Activated naive CD8-positive, alpha-beta T cell (primary cell): ENCODE data around the gene PUDP.
"Not testable (repeated sequence)": the region's sequence is repeated elsewhere in the genome, so short reads cannot be mapped to it uniquely, and the experiment has no call there.

Source experiments
- H3K27ac Mint-ChIP-seq: one replicate; pipeline ENCODE4 v1.8.0; 2021; ENCODE audit warnings: mixed read lengths
- H3K27me3 Mint-ChIP-seq: one replicate; pipeline ENCODE4 v1.8.0; 2021; ENCODE audit warnings: mixed read lengths
- H3K36me3 Mint-ChIP-seq: one replicate; pipeline ENCODE4 v1.8.0; 2021; ENCODE audit warnings: mixed read lengths
- H3K4me1 Mint-ChIP-seq: one replicate; pipeline ENCODE4 v1.8.0; 2021; ENCODE audit warnings: low read depth, mixed read lengths
- H3K4me3 Mint-ChIP-seq: one replicate; pipeline ENCODE4 v1.8.0; 2021; ENCODE audit warnings: mild to moderate bottlenecking, mixed read lengths
- H3K9me3 Mint-ChIP-seq: one replicate; pipeline ENCODE4 v1.8.0; 2021; ENCODE audit warnings: low read depth, mixed read lengths

Gene PUDP

GRCh38 chrX:7060444-7060843, 87.5 kb downstream of the PUDP start:
- H3K9me3 Mint-ChIP-seq = no peaks in the 10 kb centered on the region
- H3K4me1 Mint-ChIP-seq = peaks cover 22% of the 10 kb centered on the region
- H3K36me3 Mint-ChIP-seq = peaks cover 7% of the 10 kb centered on the region
- H3K27me3 Mint-ChIP-seq = no peaks in the 10 kb centered on the region
- no peak overlapping the region for H3K4me3 Mint-ChIP-seq
- H3K27ac Mint-ChIP-seq = no peak overlapping the region

GRCh38 chrX:7059859-7060258, 88.1 kb downstream of the PUDP start:
- peak overlapping the region; percentile 22 for H3K27ac Mint-ChIP-seq
- H3K27me3 Mint-ChIP-seq = no peaks in the 10 kb centered on the region
- no peaks in the 10 kb centered on the region for H3K9me3 Mint-ChIP-seq
- H3K36me3 Mint-ChIP-seq = peaks cover 7% of the 10 kb centered on the region
- no peak overlapping the region for H3K4me3 Mint-ChIP-seq
- peaks cover 22% of the 10 kb centered on the region for H3K4me1 Mint-ChIP-seq

DNA sequence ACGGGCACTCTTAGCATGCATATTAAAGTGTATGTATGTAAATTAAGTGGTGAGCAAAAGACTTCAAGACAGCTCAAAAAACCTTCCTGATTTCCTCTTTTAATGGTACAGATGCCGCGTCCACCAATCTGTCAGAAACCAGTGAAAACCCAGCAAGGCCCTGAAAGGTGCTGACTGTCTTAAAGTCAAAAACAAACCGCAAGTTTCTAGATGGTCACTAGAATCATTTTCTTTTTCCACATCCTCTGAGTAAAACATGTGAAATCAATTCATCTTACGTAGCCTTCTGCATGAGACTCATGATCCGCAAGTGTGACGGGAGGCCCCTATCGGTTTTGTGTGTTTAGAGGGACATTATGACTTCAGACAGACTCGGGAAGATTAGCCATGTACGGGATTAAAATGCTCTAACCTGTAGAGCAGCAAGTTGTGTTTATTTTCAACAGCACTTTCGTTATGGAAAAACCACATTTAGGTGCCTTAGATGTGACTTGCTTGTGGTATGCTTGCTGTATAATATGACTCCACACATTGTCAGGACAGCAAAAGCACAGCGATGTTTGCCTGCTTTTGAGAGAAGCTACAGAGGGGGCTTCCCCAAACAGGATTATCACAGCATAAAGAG, 88.6 kb downstream of the PUDP start:
- no peaks in the 10 kb centered on the region for H3K27me3 Mint-ChIP-seq

GRCh38 chrX:7055386-7056137, 92.4 kb downstream of the PUDP start:
- Mint-ChIP-seq H3K4me1 (peaks cover 13% of the 10 kb centered on the region), H3K9me3 (no peaks in the 10 kb centered on the region), H3K36me3 (peaks cover 6% of the 10 kb centered on the region), H3K4me3 (no peak overlapping the region), H3K27ac (no peak overlapping the region), H3K27me3 (no peaks in the 10 kb centered on the region)

More for the DNA sequence above, 88.6 kb downstream of the PUDP start:
- no peak overlapping the region for H3K4me3 Mint-ChIP-seq
- H3K36me3 Mint-ChIP-seq = peaks cover 7% of the 10 kb centered on the region
- peak overlapping the region; percentile 22 for H3K27ac Mint-ChIP-seq
- H3K4me1 Mint-ChIP-seq = peaks cover 22% of the 10 kb centered on the region
- no peaks in the 10 kb centered on the region for H3K9me3 Mint-ChIP-seq

GRCh38 chrX:7054219-7055216, 93.4 kb downstream of the PUDP start:
- H3K27ac Mint-ChIP-seq = no peak overlapping the region
- H3K27me3 Mint-ChIP-seq = no peaks in the 10 kb centered on the region
- no peak overlapping the region for H3K4me3 Mint-ChIP-seq
- H3K4me1 Mint-ChIP-seq = peaks cover 11% of the 10 kb centered on the region
- peaks cover 9% of the 10 kb centered on the region for H3K36me3 Mint-ChIP-seq
- no peaks in the 10 kb centered on the region for H3K9me3 Mint-ChIP-seq

DNA sequence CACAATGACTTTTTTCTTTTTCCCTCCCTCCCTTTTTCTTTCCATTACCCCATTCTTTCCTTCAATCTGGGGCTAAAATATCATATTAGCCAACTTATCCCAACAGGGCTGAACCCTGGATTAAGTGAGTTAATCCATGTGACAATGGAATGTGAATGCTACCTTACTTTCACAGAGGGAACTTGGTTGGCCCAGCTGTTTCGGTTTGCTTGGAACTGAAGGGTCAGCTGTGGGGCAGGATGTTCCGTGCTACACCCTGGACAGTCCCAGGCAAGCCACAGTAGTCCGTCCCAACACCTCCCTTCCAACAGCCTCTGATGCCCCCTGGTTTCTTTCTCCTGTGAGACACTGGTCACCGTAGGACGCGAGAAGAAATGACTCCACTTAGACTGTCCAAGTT, 95.4 kb downstream of the PUDP start:
- peaks cover 11% of the 10 kb centered on the region for H3K36me3 Mint-ChIP-seq

DNA sequence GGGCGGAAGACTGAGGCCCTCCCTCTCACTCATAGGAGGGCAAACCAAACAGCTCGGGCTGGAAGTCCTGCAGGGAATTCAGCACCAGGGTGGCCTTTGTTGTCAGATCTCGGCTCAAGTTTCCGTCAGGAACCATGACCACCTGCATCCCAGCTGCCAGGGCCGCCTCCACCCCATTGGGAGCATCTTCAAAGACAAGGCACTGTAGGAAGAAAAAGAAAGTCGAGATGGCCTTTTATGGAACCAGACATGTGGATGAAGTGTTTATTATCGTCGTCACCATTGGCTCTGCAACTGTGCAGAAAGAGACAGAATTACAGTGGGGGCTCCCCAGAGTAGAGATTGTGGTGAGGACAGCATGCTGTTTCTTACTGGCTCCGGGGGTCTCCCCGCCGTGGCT, 97.7 kb downstream of the PUDP start:
- H3K36me3 Mint-ChIP-seq = peaks cover 8% of the 10 kb centered on the region
- H3K27ac Mint-ChIP-seq = no peak overlapping the region
- H3K4me1 Mint-ChIP-seq = no peaks in the 10 kb centered on the region
- H3K4me3 Mint-ChIP-seq = no peak overlapping the region
- H3K27me3 Mint-ChIP-seq = no peaks in the 10 kb centered on the region
- H3K9me3 Mint-ChIP-seq = no peaks in the 10 kb centered on the region

More for the DNA sequence above, 95.4 kb downstream of the PUDP start:
- H3K4me3 Mint-ChIP-seq = no peak overlapping the region
- H3K9me3 Mint-ChIP-seq = no peaks in the 10 kb centered on the region
- H3K4me1 Mint-ChIP-seq = peaks cover 9% of the 10 kb centered on the region
- H3K27ac Mint-ChIP-seq = no peak overlapping the region
- H3K27me3 Mint-ChIP-seq = no peaks in the 10 kb centered on the region

DNA sequence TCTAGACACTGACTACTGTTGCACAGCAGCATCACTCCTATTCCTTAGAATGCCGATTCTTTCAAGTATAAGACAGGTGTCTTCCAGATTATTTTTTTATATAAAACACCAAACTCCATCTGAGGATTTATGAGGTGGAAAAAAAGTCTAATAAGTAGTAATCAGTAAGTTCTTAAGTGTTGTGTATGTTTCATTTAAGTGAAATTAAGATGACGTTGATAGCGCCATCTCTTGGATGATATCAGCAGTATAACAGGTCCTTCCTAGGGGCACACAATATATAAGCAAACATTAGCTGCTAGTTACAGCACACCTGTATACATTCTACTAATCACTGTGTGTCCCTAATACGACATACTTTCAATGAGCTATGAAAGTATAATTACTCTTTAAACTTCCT, 100.0 kb downstream of the PUDP start:
- no peaks in the 10 kb centered on the region for H3K4me1 Mint-ChIP-seq

GRCh38 chrX:7045238-7045955, 102.6 kb downstream of the PUDP start:
- no peaks in the 10 kb centered on the region for H3K4me1 Mint-ChIP-seq
- H3K27ac Mint-ChIP-seq = no peak overlapping the region
- H3K27me3 Mint-ChIP-seq = no peaks in the 10 kb centered on the region
- H3K4me3 Mint-ChIP-seq = no peak overlapping the region
- no peaks in the 10 kb centered on the region for H3K9me3 Mint-ChIP-seq
- H3K36me3 Mint-ChIP-seq = peaks cover 10% of the 10 kb centered on the region

More for the DNA sequence above, 100.0 kb downstream of the PUDP start:
- Mint-ChIP-seq H3K4me3 (no peak overlapping the region), H3K36me3 (peaks cover 8% of the 10 kb centered on the region), H3K9me3 (no peaks in the 10 kb centered on the region), H3K27ac (no peak overlapping the region), H3K27me3 (no peaks in the 10 kb centered on the region)

- not testable (repeated sequence) for H3K27me3 Mint-ChIP-seq, H3K4me1 Mint-ChIP-seq, H3K27ac Mint-ChIP-seq, H3K4me3 Mint-ChIP-seq, H3K9me3 Mint-ChIP-seq, H3K36me3 Mint-ChIP-seq
Measured at GRCh38 chrX:7043796-7044433, 104.0 kb downstream of the PUDP start.

GRCh38 chrX:7028246-7028645, 119.7 kb downstream of the PUDP start:
- H3K27ac Mint-ChIP-seq = no peak overlapping the region
- H3K36me3 Mint-ChIP-seq = no peaks in the 10 kb centered on the region
- no peaks in the 10 kb centered on the region for H3K27me3 Mint-ChIP-seq
- no peaks in the 10 kb centered on the region for H3K4me1 Mint-ChIP-seq
- H3K9me3 Mint-ChIP-seq = no peaks in the 10 kb centered on the region
- no peak overlapping the region for H3K4me3 Mint-ChIP-seq

- Mint-ChIP-seq H3K4me3 (no peak overlapping the region), H3K9me3 (no peaks in the 10 kb centered on the region), H3K4me1 (no peaks in the 10 kb centered on the region), H3K36me3 (no peaks in the 10 kb centered on the region), H3K27ac (no peak overlapping the region), H3K27me3 (no peaks in the 10 kb centered on the region)
Measured at GRCh38 chrX:7027071-7027470, 120.9 kb downstream of the PUDP start.

DNA sequence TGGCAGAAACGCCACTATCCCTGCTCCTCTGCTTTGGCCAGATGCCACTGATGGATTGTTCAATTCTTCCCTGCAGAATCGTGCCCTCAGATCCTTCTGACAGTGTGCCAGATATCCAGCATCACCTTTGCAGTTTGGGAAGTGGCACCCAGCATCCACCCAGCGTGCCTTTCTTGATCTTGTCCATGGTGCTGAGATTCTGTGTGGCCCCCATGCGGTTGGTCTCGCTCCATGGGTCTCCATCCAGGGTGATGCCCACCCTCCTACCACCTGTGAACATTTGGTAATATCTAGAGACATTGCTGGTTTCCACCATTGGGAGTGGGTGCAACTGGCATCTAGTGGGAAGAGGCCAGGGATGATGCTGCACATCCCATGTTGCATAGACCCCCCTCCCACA, 121.6 kb downstream of the PUDP start:
- H3K4me3 Mint-ChIP-seq, H3K9me3 Mint-ChIP-seq, H3K4me1 Mint-ChIP-seq, H3K27ac Mint-ChIP-seq, H3K27me3 Mint-ChIP-seq, H3K36me3 Mint-ChIP-seq: not testable (repeated sequence)

GRCh38 chrX:7025471-7025870, 122.5 kb downstream of the PUDP start:
- Mint-ChIP-seq H3K4me1 (no peaks in the 10 kb centered on the region), H3K4me3 (no peak overlapping the region), H3K27ac (no peak overlapping the region), H3K9me3 (no peaks in the 10 kb centered on the region), H3K36me3 (no peaks in the 10 kb centered on the region), H3K27me3 (no peaks in the 10 kb centered on the region)
